HCT116 (cell line): ENCODE results near the gene TMTC3. TPM values are rescaled to one million over a fixed set of nuclear protein-coding genes. Genes with fewer than 3 reads are reported as not detected.

Experiments
- ATAC-seq: fragments of 200-7000 bp; cut with Tn5 transposase; 2 replicates; pipeline ENCODE4 v1.9.1; 2020; ENCODE audit warnings: mild to moderate bottlenecking, moderate library complexity
- BruUV-seq: library from RNA; stranded (reverse); fragments of 400-500 nt; replicated peaks from 2 replicates; lab custom pipeline; 2021; lab: Mats Ljungman, UMichigan
- CTCF ChIA-PET: fragments of 300-600 bp; sonication (Branson Sonifier 250); formaldehyde crosslinking; loops from one replicate; lab custom pipeline; 2021; ENCODE audit warnings: antibody characterized with exemption; lab: Charles Lee
- POLR2A ChIA-PET: fragments of 300-600, 350-600 bp; sonication (Branson Sonifier 250); formaldehyde crosslinking; loops from one replicate; lab custom pipeline; 2021; ENCODE audit warnings: antibody characterized with exemption; lab: Charles Lee
- RAD21 ChIA-PET, 2 experiments: fragments of 300-600 bp; sonication (Branson Sonifier 250); formaldehyde crosslinking; loops; one replicate each; lab custom pipeline; 2023; ENCODE audit warnings: low total read pairs in 2 of 2; ENCODE audit not compliant: uncharacterized antibody in 2 of 2, unreplicated experiment in 2 of 2, low non-redundant PET in 1 of 2; lab: Charles Lee
- DNase-seq: peaks from one replicate; pipeline ENCODE4 v3.0.0-alpha.2; 2010; ENCODE audit warnings: low read depth, low spot score
- H2AFZ ChIP-seq: fragments of 200-600 bp; shearing (Covaris generic), sonication (generic); 2 replicates; pipeline ENCODE4 v1.6.1; 2017; ENCODE audit warnings: low read depth, mixed run types, mixed read lengths, antibody characterized with exemption, low read length; ENCODE audit not compliant: poor library complexity, severe bottlenecking
- H3K27ac ChIP-seq: 2 replicates; pipeline ENCODE4 v1.5.1; 2012; ENCODE audit warnings: low read depth, low read length
- H3K27me3 ChIP-seq: fragments of 200-600 bp; sonication (generic); 2 replicates; pipeline ENCODE4 v1.6.1; 2016; ENCODE audit warnings: mixed run types, low read length, mixed read lengths; ENCODE audit not compliant: insufficient read depth
- H3K36me3 ChIP-seq, 2 experiments: fragments of 200-500 bp in 1 of 2; fragments of 200-600 bp in 1 of 2; sonication (Bioruptor generic) in 1 of 2; sonication (generic) in 1 of 2; 2 replicates each; pipeline versions ENCODE4 v1.5.1 to v1.6.1; 2014 to 2016; ENCODE audit warnings: low read length in 2 of 2, inconsistent platforms in 1 of 2, mixed read lengths in 1 of 2, mixed run types in 1 of 2; ENCODE audit not compliant: insufficient read depth in 2 of 2, control insufficient read depth in 1 of 2
- H3K4me1 ChIP-seq, 2 experiments: fragments of 200-600 bp in 1 of 2; sonication (generic) in 1 of 2; 2 replicates each; pipeline versions ENCODE4 v1.5.1 to v1.6.1; 2012 to 2017; ENCODE audit warnings: low read length in 2 of 2, inconsistent platforms in 1 of 2, mild to moderate bottlenecking in 1 of 2, mixed read lengths in 1 of 2, mixed run types in 1 of 2, moderate library complexity in 1 of 2; ENCODE audit not compliant: insufficient read depth in 2 of 2, control insufficient read depth in 1 of 2
- H3K4me2 ChIP-seq: fragments of 200-600 bp; sonication (generic); 2 replicates; pipeline ENCODE4 v1.6.1; 2017; ENCODE audit warnings: mixed run types, low read length, mixed read lengths
- H3K4me3 ChIP-seq, 2 experiments: fragments of 200-600 bp in 1 of 2; sonication (generic) in 1 of 2; replicated peaks in 1 of 2; 2 replicates each; pipeline ENCODE4 v1.5.1; 2011 to 2016; ENCODE audit warnings: low read length in 2 of 2, control low read depth in 1 of 2, low read depth in 1 of 2, mild to moderate bottlenecking in 1 of 2, mixed read lengths in 1 of 2, mixed run types in 1 of 2
- H3K79me2 ChIP-seq: fragments of 200-600 bp; sonication (generic); 2 replicates; pipeline ENCODE4 v1.6.1; 2017; ENCODE audit warnings: mild to moderate bottlenecking, mixed run types, low read length, moderate library complexity, mixed read lengths; ENCODE audit not compliant: insufficient read depth
- H3K9ac ChIP-seq: fragments of 200-600 bp; sonication (generic); 2 replicates; pipeline ENCODE4 v1.6.1; 2016; ENCODE audit warnings: low read length, mixed read lengths
- H3K9me2 ChIP-seq: fragments of 200-600 bp; sonication (generic), shearing (Covaris generic); 2 replicates; pipeline ENCODE4 v1.6.1; 2017; ENCODE audit warnings: mixed run types, mild to moderate bottlenecking, moderate library complexity; ENCODE audit not compliant: insufficient read depth
- H3K9me3 ChIP-seq, 2 experiments: fragments of 200-500 bp in 1 of 2; fragments of 200-600 bp in 1 of 2; sonication (Bioruptor generic) in 1 of 2; sonication (generic) in 1 of 2; 2 replicates each; pipeline ENCODE4 v1.6.1; 2014 to 2017; ENCODE audit warnings: low read length in 2 of 2, mixed read lengths in 2 of 2, inconsistent platforms in 1 of 2, low read depth in 1 of 2, mild to moderate bottlenecking in 1 of 2, mixed run types in 1 of 2, moderate library complexity in 1 of 2; ENCODE audit not compliant: control insufficient read depth in 1 of 2, insufficient read depth in 1 of 2
- H4K20me1 ChIP-seq: fragments of 200-600 bp; sonication (generic), shearing (Covaris generic); 2 replicates; pipeline ENCODE4 v1.6.1; 2017; ENCODE audit warnings: mixed run types, mild to moderate bottlenecking, moderate library complexity; ENCODE audit not compliant: insufficient read depth
- CEBPB ChIP-seq: IDR thresholded peaks from 2 replicates; pipeline ENCODE4 v1.6.1; 2012; ENCODE audit warnings: low read depth
- EZH2phosphoT487 ChIP-seq: fragments of 200-600 bp; IDR thresholded peaks from 2 replicates; pipeline ENCODE4 v1.6.1; 2018; ENCODE audit warnings: antibody characterized with exemption, borderline replicate concordance
- JUND ChIP-seq: IDR thresholded peaks from 2 replicates; pipeline ENCODE4 v1.6.1; 2012
- POLR2A ChIP-seq: IDR thresholded peaks from 2 replicates; pipeline ENCODE4 v1.7.0; 2011; ENCODE audit warnings: borderline replicate concordance; ENCODE audit not compliant: insufficient read depth, insufficient read length; ENCODE audit errors: extremely low read depth
- SRF ChIP-seq: IDR thresholded peaks from 2 replicates; pipeline ENCODE4 v1.6.1; 2012; ENCODE audit warnings: low read depth
- ZFX ChIP-seq: fragments of 450-650 bp; IDR thresholded peaks from 2 replicates; pipeline ENCODE4 v1.6.1; 2017
- intact Hi-C: fragments of 100-400 bp; cut with micrococcal nuclease; formaldehyde crosslinking; loops from 2 replicates; pipeline ENCODE4 v1.10.0; 2022
- total RNA-seq: library from RNA; stranded (reverse); gene quantifications from one replicate; pipeline ENCODE4 v1.2.1, GENCODE V29; 2021; ENCODE audit not compliant: unreplicated experiment
- TF ChIP-seq, protein P1 (sequence below), 3 experiments: fragments of 200-600 bp in 1 of 3; sonication (generic) in 1 of 3; IDR thresholded peaks in 2 of 3; conservative IDR thresholded peaks in 1 of 3; 2 replicates each; pipeline ENCODE4 v1.5.1; 2012 to 2017; ENCODE audit warnings: low read depth in 2 of 3, low read length in 2 of 3, antibody characterized with exemption in 1 of 3, borderline replicate concordance in 1 of 3, control low read depth in 1 of 3, mild to moderate bottlenecking in 1 of 3, mixed read lengths in 1 of 3, mixed run types in 1 of 3, moderate library complexity in 1 of 3; ENCODE audit not compliant: insufficient read depth in 1 of 3
- TF ChIP-seq, protein P2 (sequence below): IDR thresholded peaks from 2 replicates; pipeline ENCODE4 v1.6.1; 2011; ENCODE audit warnings: mild to moderate bottlenecking, low read length, moderate library complexity; ENCODE audit not compliant: insufficient replicate concordance; ENCODE audit errors: extremely low read depth
- TF ChIP-seq, protein P3 (sequence below): IDR thresholded peaks from 2 replicates; pipeline ENCODE4 v1.6.1; 2012
- TF ChIP-seq, protein P4 (sequence below): IDR thresholded peaks from 2 replicates; pipeline ENCODE4 v1.6.1; 2012; ENCODE audit warnings: low read depth

Gene TMTC3
- total RNA-seq, 1 experiment from 2014 or later: 22.5 TPM

DNA sequence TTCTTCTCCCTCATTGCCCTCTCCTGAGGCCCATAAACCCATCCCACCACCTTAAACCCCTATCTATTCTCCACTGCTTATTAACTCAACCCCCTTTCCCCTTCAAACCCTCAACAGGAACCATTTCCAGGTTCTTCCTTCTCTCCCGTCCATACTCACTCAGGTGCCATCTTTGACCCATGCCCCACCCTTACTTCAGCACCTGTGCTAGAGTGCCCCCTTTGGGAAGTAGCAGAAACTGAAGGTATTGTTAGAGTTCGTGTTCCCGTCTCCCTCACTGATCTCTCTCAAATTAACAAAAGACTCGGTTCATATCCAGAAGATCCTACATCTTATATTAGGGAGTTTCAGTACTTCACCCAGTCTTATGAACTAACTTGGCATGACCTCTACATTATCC is 86.6 kb downstream of the TMTC3 start:
- Histone ChIP-seq H3K4me3 (no peak overlapping the region), H2AFZ (no peak overlapping the region), H3K27me3 (no peaks in the 10 kb centered on the region), H3K4me2 (no peak overlapping the region), H4K20me1 (no peaks in the 10 kb centered on the region), H3K36me3 (no peaks in the 10 kb centered on the region), H3K27ac (no peak overlapping the region), H3K9me2 (no peaks in the 10 kb centered on the region), H3K79me2 (no peaks in the 10 kb centered on the region), H3K4me1 (no peaks in the 10 kb centered on the region), H3K9ac (no peak overlapping the region), H3K9me3 (no peaks in the 10 kb centered on the region)
- BruUV-seq: no TSS peak
- TF ChIP-seq, protein P1, sequence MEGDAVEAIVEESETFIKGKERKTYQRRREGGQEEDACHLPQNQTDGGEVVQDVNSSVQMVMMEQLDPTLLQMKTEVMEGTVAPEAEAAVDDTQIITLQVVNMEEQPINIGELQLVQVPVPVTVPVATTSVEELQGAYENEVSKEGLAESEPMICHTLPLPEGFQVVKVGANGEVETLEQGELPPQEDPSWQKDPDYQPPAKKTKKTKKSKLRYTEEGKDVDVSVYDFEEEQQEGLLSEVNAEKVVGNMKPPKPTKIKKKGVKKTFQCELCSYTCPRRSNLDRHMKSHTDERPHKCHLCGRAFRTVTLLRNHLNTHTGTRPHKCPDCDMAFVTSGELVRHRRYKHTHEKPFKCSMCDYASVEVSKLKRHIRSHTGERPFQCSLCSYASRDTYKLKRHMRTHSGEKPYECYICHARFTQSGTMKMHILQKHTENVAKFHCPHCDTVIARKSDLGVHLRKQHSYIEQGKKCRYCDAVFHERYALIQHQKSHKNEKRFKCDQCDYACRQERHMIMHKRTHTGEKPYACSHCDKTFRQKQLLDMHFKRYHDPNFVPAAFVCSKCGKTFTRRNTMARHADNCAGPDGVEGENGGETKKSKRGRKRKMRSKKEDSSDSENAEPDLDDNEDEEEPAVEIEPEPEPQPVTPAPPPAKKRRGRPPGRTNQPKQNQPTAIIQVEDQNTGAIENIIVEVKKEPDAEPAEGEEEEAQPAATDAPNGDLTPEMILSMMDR (IDR thresholded peaks at IDR 0.05 in 2 of 3, conservative IDR thresholded peaks at IDR 0.05 in 1 of 3; ENCODE audit: borderline replicate concordance in 1 of 3, insufficient read depth in 1 of 3, low read depth in 2 of 3, low read length in 2 of 3): peak in 2 of 3 experiments; percentile 6 to 19; a peak in 2 of 6 replicates
- no peak for TF ChIP-seq CEBPB
- ATAC-seq: no peak
- intact Hi-C loops: no loop called here
- ChIA-PET POLR2A (no interaction called here), CTCF (no interaction called here), RAD21 (no interaction called here)
- DNase-seq: no peak

DNA sequence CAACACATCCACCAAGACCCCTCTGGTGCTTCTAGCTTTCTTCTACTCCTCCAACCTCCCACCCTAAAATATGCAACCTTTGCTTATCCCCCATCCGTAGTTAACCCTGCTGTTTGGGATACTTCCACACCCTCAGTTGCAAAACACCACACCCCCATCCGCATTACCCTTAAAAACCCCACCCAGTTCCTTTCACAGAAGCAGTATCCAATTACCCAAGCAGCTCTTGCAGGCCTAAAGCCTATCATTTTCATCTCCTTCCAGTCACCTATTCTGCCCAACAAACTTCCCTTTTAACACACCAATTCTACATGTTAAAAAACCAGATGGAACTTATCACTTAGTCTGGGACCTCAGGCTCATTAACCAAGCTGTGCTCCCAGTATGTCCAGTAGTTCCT is 88.2 kb downstream of the TMTC3 start:
- POLR2A ChIA-PET: no interaction called here
- Histone ChIP-seq H3K36me3 (no peaks in the 10 kb centered on the region), H3K4me3 (no peak overlapping the region), H3K9me3 (no peaks in the 10 kb centered on the region), H3K79me2 (no peaks in the 10 kb centered on the region), H3K4me1 (no peaks in the 10 kb centered on the region), H3K27me3 (no peaks in the 10 kb centered on the region), H2AFZ (no peak overlapping the region)
- RAD21 ChIA-PET: no interaction called here
- intact Hi-C loops: no loop called here
- BruUV-seq: no TSS peak
- DNase-seq: no peak
- no peak for TF ChIP-seq SRF
- TF ChIP-seq POLR2A: no peak
- TF ChIP-seq, protein P2, sequence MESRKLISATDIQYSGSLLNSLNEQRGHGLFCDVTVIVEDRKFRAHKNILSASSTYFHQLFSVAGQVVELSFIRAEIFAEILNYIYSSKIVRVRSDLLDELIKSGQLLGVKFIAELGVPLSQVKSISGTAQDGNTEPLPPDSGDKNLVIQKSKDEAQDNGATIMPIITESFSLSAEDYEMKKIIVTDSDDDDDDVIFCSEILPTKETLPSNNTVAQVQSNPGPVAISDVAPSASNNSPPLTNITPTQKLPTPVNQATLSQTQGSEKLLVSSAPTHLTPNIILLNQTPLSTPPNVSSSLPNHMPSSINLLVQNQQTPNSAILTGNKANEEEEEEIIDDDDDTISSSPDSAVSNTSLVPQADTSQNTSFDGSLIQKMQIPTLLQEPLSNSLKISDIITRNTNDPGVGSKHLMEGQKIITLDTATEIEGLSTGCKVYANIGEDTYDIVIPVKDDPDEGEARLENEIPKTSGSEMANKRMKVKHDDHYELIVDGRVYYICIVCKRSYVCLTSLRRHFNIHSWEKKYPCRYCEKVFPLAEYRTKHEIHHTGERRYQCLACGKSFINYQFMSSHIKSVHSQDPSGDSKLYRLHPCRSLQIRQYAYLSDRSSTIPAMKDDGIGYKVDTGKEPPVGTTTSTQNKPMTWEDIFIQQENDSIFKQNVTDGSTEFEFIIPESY: no peak
- no peak for TF ChIP-seq JUND
- TF ChIP-seq, protein P3, sequence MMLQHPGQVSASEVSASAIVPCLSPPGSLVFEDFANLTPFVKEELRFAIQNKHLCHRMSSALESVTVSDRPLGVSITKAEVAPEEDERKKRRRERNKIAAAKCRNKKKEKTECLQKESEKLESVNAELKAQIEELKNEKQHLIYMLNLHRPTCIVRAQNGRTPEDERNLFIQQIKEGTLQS: no peak
- no peak for TF ChIP-seq EZH2phosphoT487
- no peak for TF ChIP-seq ZFX
- TF ChIP-seq, protein P4, sequence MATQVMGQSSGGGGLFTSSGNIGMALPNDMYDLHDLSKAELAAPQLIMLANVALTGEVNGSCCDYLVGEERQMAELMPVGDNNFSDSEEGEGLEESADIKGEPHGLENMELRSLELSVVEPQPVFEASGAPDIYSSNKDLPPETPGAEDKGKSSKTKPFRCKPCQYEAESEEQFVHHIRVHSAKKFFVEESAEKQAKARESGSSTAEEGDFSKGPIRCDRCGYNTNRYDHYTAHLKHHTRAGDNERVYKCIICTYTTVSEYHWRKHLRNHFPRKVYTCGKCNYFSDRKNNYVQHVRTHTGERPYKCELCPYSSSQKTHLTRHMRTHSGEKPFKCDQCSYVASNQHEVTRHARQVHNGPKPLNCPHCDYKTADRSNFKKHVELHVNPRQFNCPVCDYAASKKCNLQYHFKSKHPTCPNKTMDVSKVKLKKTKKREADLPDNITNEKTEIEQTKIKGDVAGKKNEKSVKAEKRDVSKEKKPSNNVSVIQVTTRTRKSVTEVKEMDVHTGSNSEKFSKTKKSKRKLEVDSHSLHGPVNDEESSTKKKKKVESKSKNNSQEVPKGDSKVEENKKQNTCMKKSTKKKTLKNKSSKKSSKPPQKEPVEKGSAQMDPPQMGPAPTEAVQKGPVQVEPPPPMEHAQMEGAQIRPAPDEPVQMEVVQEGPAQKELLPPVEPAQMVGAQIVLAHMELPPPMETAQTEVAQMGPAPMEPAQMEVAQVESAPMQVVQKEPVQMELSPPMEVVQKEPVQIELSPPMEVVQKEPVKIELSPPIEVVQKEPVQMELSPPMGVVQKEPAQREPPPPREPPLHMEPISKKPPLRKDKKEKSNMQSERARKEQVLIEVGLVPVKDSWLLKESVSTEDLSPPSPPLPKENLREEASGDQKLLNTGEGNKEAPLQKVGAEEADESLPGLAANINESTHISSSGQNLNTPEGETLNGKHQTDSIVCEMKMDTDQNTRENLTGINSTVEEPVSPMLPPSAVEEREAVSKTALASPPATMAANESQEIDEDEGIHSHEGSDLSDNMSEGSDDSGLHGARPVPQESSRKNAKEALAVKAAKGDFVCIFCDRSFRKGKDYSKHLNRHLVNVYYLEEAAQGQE: no peak
- TF ChIP-seq, all 23 proteins: peak for 0
- no peak overlapping the region for H3K4me2 ChIP-seq
- no peak overlapping the region for H3K9ac ChIP-seq
- H3K27ac ChIP-seq: no peak overlapping the region
- H4K20me1 ChIP-seq: no peaks in the 10 kb centered on the region
- ATAC-seq: no peak
- no peaks in the 10 kb centered on the region for H3K9me2 ChIP-seq
- CTCF ChIA-PET: no interaction called here
